GM23248 (cell line): Measurements from ENCODE around the gene TSPAN2.

ENCODE experiments used
- EZH2 ChIP-seq: fragments of 200-600 bp; sonication (generic); IDR thresholded peaks from 2 replicates; pipeline ENCODE4 v1.6.1; 2018; ENCODE audit warnings: antibody characterized with exemption, mild to moderate bottlenecking; ENCODE audit not compliant: insufficient read depth, poor library complexity, severe bottlenecking
- EZH2phosphoT487 ChIP-seq: fragments of 200-600 bp; sonication (generic); IDR thresholded peaks from 2 replicates; pipeline ENCODE4 v1.6.1; 2018; ENCODE audit warnings: antibody characterized with exemption, moderate library complexity, mild to moderate bottlenecking, low read depth; ENCODE audit not compliant: insufficient read depth

DNA sequence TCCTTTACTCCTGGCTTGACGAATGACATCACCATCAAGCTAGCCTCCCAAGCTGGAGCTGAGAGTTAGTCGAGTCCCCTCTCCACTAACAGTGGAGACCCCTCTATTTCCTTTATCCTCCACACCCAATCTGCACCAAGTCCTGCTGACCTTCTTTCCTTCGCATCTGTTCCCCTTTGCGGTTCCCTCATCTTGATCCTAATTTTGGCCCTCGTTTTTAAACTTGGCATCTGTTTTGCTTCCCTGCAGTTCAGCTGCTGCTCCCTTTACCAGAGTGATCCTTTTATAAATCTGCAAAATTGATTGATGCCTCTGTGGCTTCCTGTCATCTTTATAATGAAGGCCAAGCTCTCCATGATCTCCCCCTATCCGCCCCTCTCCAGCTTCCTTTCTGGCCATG is 49.0 kb upstream of the TSPAN2 start:
- no peak for TF ChIP-seq EZH2
- TF ChIP-seq EZH2phosphoT487 = no peak
